DMS79 treated with DMSO at 0.1 percent for 48 hours (cell line): ENCODE measurements around the gene OR7G1.

Experiments
- DNase-seq: peaks from one replicate; lab custom pipeline; 2025; lab: John Stamatoyannopoulos, UW

Gene OR7G1

GRCh38 chr19:9115307-9115813, at the start of gene OR7G1:
Gene OR7G1 (minus strand): TSS chr19:9115763. CDS start chr19:9115763, 0 bp downstream.
- no peak for DNase-seq

- DNase-seq = no peak
Observed at GRCh38 chr19:9165261-9165660, 49.7 kb upstream of the OR7G1 start.

- DNase-seq = no peak
Observed at GRCh38 chr19:9161427-9161826, 45.9 kb upstream of the OR7G1 start.

- DNase-seq = no peak
Observed at GRCh38 chr19:9159891-9160290, 44.3 kb upstream of the OR7G1 start.

GRCh38 chr19:9156304-9156703, 40.7 kb upstream of the OR7G1 start:
- DNase-seq = no peak

- DNase-seq = no peak
Observed at GRCh38 chr19:9155591-9155990, 40.0 kb upstream of the OR7G1 start.

- DNase-seq = no peak
Observed at GRCh38 chr19:9151367-9151766, 35.8 kb upstream of the OR7G1 start.

GRCh38 chr19:9150650-9151049, 35.1 kb upstream of the OR7G1 start:
- DNase-seq = no peak

GRCh38 chr19:9149997-9150396, 34.4 kb upstream of the OR7G1 start:
- no peak for DNase-seq

- no peak for DNase-seq
Observed at GRCh38 chr19:9148697-9149096, 33.1 kb upstream of the OR7G1 start.

- DNase-seq = no peak
Observed at GRCh38 chr19:9146882-9147281, 31.3 kb upstream of the OR7G1 start.

GRCh38 chr19:9144920-9145319, 29.4 kb upstream of the OR7G1 start:
- no peak for DNase-seq

- DNase-seq = peak; percentile 94
Observed at GRCh38 chr19:9140159-9140874, 24.8 kb upstream of the OR7G1 start, which contains the start of gene ZNF317. Gene ZNF317 (plus strand): TSS chr19:9140397. CDS start chr19:9156017, 15,620 bp downstream.

GRCh38 chr19:9139609-9140158, 24.1 kb upstream of the OR7G1 start:
- peak; percentile 34 for DNase-seq

GRCh38 chr19:9132422-9132821, 16.9 kb upstream of the OR7G1 start:
- DNase-seq = no peak

- DNase-seq = no peak
Observed at GRCh38 chr19:9130965-9131364, 15.4 kb upstream of the OR7G1 start.

GRCh38 chr19:9128171-9128570, 12.6 kb upstream of the OR7G1 start:
- DNase-seq = no peak

- DNase-seq = no peak
Observed at GRCh38 chr19:9126900-9127405, 11.4 kb upstream of the OR7G1 start, which contains the start of gene OR7G3. Gene OR7G3 (minus strand): TSS chr19:9126950. CDS start chr19:9126950, 0 bp downstream.

- no peak for DNase-seq
Observed at GRCh38 chr19:9116547-9116946, 984 bp upstream of the OR7G1 start.

- no peak for DNase-seq
Observed at GRCh38 chr19:9109959-9110358, 5.6 kb downstream of the OR7G1 start.

- no peak for DNase-seq
Observed at GRCh38 chr19:9107375-9107774, 8.2 kb downstream of the OR7G1 start, which contains the start of gene OR7G2. Gene OR7G2 (minus strand): TSS chr19:9107475. CDS start chr19:9103243, 4,232 bp downstream.

GRCh38 chr19:9086761-9087160, 28.8 kb downstream of the OR7G1 start, which contains the start of gene OR1M1:
Gene OR1M1 (plus strand): TSS chr19:9087061. CDS start chr19:9093245, 6,184 bp downstream.
- no peak for DNase-seq

- no peak for DNase-seq
Observed at GRCh38 chr19:9078651-9079050, 36.9 kb downstream of the OR7G1 start.
